Measurements from ENCODE around the gene STRIT1.

STRIT1 gene

DNA sequence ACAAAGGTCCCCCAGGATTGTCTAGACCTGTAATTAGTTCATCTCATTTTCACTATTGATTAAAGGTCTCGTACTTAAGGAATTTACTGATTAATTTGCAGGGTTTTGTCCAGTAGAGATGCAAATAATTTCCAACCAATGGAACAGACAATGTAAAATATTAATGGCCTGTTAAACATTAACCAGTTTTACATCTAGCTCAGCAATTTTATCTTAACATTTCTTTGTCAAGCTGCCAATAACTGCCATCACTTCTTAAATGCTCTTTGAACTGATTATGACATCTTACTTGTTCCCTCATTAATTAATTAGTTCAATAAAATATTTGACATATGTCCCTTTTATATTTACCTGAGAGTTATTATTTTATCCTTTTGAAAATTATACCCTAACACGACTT is 9.4 kb upstream of the STRIT1 start:
- TF ChIP-seq GATA2 (IDR thresholded peaks at IDR 0.05; ENCODE audit: low read depth, low read length) (no peak), GATA3 (IDR thresholded peaks at IDR 0.05; ENCODE audit: low read depth, low read length) (no peak)

DNA sequence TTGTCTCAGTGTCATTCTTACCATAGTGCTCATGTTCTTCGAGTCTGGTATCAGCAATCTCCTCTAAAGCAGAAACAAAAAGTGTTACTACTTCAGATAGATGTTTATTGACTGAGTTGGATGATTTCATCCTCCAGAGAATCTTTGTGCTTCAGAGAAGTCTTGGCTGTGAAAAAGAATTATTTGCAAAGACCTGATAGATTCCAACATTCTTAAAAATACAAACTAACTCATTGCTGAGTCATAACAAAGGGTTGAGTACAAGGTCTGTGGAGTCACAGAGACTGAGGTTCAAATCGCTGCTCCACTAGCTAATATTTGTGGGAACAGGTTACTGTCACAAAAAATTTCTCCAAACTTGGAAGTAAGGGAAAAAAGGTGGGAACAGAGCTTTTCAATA is 9.0 kb upstream of the STRIT1 start:
- TF ChIP-seq GATA3 (IDR thresholded peaks at IDR 0.05; ENCODE audit: low read depth, low read length) (no peak), GATA2 (IDR thresholded peaks at IDR 0.05; ENCODE audit: low read depth, low read length) (no peak)

DNA sequence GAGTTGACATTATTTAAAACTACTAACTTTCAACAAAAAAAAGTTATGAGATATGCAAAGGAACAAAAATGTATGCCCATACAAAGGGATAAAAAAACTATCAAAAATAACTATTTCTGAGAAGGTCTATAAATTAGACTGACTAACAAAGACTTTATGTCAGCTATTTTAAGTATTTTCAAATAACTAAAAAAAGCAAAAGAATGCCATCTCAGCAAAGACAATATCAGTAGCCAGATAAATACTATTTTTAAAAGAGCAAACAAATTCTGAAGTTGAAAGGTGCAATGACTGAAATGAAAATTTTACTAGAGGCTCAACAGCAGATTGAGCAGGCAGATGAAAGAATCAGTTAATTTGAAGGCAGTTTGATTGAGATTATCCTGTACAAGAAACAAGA is 3.6 kb upstream of the STRIT1 start:
- TF ChIP-seq GATA2 (IDR thresholded peaks at IDR 0.05; ENCODE audit: low read depth, low read length) (no peak), GATA3 (IDR thresholded peaks at IDR 0.05; ENCODE audit: low read depth, low read length) (no peak)

DNA sequence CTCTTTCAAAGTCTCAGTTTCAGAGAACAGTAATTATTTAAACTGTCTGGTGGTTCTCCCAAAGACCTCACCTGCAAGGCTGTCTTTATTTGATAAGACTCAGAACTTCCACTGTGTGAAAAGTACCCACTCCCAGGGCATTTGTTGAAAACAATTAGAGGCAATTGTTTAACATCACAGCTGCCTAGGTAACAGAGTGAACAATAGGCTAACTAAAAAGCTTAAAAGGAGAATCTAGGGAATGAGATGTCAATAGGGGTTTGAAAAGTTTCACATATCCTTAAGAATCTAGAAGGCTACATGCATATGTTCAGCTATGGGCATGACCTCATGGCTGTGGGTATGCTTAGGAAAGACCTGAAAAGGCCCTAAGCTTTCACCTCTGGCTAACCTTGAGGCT is 2.9 kb upstream of the STRIT1 start:
- TF ChIP-seq GATA2 (IDR thresholded peaks at IDR 0.05; ENCODE audit: low read depth, low read length) (no peak), GATA3 (IDR thresholded peaks at IDR 0.05; ENCODE audit: low read depth, low read length) (no peak)

DNA sequence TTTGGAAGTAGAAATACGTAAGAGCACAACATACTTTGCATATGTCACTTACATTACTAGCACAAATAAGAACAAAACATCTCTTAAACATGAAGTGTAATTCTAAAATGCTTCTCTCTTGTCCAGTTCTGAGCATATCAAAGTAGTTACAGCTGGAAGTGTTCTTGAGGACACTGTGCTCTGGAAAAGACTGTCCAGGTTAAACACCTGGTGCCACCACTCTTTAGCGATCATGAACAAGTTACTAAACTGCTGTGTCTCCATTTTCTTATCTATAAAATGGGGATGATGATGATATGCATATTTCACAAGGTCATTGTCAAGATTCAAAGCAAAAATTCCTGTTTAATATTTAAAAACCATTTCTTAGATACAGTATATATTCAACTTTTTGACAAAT is 790 bp downstream of the STRIT1 start:
- TF ChIP-seq GATA2 (IDR thresholded peaks at IDR 0.05; ENCODE audit: low read depth, low read length) = no peak
- TF ChIP-seq GATA3 (IDR thresholded peaks at IDR 0.05; ENCODE audit: low read depth, low read length) = no peak

DNA sequence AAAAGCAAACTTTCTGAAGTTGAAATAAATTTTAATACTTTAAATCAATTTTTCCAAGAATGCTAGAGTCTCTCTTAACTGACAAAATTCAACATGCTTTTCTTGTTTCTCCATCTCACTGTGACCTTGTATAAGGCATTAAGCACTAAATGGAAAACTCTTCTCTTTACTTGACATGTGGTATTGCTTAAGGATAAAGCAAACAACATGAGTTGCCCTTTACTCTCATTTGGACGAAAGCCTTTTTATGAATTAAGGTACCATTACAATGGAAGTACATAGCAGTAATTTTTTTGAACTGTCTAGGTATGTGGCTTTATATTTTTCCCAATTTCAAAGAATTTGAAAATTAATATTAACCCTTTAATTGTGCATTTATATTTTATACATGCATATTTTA is 1.4 kb downstream of the STRIT1 start:
- TF ChIP-seq GATA3 (IDR thresholded peaks at IDR 0.05; ENCODE audit: low read depth, low read length) (no peak), GATA2 (IDR thresholded peaks at IDR 0.05; ENCODE audit: low read depth, low read length) (no peak)

DNA sequence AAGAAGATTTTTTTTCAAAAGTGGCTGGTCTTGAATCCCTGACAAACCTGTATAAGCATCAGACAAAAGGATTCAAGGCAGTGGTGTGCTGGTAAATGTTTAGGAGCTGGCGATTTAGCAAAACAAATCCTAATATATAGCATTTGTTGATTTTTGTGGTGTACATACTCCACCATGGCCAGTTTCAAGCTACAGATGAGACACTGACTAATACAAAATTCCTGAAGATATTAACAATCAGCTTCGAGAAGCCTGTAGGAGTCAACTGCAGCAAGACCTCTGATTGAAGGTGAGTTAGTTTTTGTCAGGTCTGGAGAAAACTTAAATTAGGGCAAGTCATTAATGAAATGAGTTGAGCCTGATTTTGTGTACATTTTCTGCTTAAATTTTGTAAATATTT is 6.7 kb downstream of the STRIT1 start:
- TF ChIP-seq GATA2 (IDR thresholded peaks at IDR 0.05; ENCODE audit: low read depth, low read length) (no peak), GATA3 (IDR thresholded peaks at IDR 0.05; ENCODE audit: low read depth, low read length) (no peak)

DNA sequence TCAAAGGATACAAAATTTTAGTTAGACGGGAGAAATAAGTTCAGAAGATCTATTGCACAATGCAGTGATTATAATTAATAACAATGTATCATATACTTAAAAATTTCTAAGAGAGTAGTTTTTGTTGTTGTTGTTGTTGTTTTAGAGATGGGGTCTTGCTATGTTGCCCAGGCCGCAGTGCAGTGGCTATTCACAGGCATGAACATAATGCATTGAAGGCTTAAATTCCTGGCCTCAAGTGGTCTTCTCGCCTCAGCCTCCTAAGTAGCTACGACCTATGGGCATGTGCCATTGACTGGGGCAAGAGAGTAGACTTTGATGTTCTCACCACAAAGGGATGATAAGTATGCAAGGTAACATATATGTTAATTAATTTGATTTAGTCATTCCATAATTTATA is 7.5 kb downstream of the STRIT1 start:
- no peak for TF ChIP-seq GATA3 (IDR thresholded peaks at IDR 0.05; ENCODE audit: low read depth, low read length)
- TF ChIP-seq GATA2 (IDR thresholded peaks at IDR 0.05; ENCODE audit: low read depth, low read length) = no peak

DNA sequence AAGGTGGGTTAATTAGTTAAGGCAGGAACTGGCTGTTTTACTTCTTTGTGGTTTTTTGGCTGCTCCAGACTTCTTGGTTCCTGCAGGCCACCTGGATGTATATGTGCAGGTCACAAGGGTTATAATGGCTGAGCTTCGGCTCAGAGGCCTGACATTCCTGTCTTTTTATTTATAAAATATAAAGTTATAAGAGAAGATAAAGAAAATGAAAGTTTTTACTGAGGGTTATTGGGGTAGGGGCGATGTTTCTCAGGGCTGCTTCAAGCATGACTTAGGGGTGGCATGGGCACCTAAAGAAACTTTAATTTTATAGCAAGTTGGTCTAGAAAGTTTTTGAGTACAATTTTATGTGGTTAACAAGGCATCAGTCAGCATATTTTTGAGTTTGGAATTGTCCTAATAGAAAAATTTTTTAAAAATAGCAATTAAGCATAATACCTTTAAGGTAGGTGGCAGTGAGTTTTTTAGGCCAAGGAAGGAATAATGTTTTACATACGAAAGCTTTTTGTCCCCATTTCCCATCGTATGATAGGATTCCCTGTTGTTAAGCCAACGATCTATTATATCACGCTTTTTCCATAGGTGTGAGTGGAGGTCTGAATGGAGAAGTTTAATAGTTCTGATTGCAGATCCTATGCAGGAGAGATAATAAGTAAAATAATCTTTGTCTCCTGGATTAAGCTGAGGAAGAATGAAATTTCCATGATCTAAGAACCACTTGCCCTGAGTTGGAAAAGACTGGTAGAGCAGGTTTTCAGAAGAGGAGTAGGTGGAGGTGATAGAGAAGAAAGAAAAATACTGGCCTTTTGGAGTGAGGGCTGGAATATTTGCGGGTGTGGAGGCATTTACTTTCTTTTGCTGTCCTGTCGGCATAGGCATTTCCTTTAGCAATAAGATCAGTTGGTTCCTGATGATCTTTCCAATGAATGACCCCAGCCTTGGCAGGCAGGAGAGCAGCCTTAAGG is 10.1 kb downstream of the STRIT1 start:
- no peak for TF ChIP-seq GATA2 (IDR thresholded peaks at IDR 0.05; ENCODE audit: low read depth, low read length)
- TF ChIP-seq GATA3 (IDR thresholded peaks at IDR 0.05; ENCODE audit: low read depth, low read length) = no peak

DNA sequence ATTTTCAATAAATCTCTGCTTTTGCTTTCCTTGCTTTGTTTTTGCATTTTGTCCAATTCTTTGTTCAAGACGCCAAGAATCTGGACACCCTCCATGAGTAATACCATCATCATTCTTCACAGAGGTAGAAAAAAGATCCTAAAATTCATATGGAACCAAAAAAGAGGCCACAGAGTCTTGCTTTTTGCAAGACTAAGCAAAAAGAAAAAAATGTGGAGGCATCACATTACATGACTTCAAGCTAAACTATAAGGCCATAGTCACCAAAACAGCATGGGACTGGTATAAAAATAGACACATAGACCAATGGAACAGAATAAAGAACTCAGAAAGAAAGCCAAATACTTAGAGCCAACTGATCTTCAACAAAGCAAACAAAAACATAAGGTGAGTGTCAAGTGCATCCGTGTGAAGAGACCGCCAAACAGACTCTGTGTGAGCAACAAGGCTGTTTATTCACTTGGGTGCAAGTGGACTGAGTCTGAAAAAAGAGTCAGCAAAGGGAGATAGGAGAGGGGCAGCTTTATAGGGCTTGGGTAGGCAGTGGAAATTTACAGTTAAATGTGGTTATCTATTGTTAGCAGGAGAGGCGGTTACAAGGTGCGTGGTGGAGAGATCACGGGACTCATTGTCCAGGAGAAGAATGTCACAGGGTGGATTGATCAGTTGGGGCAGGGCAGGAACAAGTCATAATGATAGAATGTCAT is 10.9 kb downstream of the STRIT1 start:
- TF ChIP-seq GATA3 (IDR thresholded peaks at IDR 0.05; ENCODE audit: low read depth, low read length) (no peak), GATA2 (IDR thresholded peaks at IDR 0.05; ENCODE audit: low read depth, low read length) (no peak)

DNA sequence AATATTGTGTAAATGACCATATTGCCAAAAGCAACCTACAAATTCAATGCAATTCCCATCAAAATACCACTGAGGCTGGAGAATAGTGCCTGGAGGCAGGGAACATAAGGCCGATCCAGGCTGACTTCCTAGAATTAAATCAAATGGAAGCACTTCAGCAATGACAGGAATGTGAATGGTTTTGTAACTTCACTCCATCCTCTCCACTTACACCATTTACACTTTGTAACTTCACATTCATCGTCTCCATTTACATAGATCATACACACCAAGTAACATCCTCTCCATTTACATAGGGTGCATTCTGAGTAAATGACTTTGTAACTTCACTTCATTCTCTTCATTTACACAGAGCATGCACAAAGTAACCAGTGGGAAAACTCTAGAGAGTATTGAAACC is 11.6 kb downstream of the STRIT1 start:
- TF ChIP-seq GATA3 (IDR thresholded peaks at IDR 0.05; ENCODE audit: low read depth, low read length) (no peak), GATA2 (IDR thresholded peaks at IDR 0.05; ENCODE audit: low read depth, low read length) (no peak)

DNA sequence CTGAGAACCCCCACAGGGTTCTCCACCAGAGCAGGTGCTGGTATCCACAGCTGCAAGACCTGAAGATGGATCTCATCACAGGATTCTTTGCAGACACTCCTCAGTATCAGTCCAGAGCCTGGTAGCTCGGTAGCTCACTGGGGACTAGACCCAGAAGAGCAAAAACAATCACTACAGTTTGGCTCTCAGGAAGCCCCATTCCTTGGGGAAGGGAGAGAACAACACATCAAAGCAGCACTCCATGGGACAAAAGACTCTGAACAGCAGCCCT is 22.2 kb downstream of the STRIT1 start:
- TF ChIP-seq GATA2 (IDR thresholded peaks at IDR 0.05; ENCODE audit: low read depth, low read length) (no peak), GATA3 (IDR thresholded peaks at IDR 0.05; ENCODE audit: low read depth, low read length) (no peak)

DNA sequence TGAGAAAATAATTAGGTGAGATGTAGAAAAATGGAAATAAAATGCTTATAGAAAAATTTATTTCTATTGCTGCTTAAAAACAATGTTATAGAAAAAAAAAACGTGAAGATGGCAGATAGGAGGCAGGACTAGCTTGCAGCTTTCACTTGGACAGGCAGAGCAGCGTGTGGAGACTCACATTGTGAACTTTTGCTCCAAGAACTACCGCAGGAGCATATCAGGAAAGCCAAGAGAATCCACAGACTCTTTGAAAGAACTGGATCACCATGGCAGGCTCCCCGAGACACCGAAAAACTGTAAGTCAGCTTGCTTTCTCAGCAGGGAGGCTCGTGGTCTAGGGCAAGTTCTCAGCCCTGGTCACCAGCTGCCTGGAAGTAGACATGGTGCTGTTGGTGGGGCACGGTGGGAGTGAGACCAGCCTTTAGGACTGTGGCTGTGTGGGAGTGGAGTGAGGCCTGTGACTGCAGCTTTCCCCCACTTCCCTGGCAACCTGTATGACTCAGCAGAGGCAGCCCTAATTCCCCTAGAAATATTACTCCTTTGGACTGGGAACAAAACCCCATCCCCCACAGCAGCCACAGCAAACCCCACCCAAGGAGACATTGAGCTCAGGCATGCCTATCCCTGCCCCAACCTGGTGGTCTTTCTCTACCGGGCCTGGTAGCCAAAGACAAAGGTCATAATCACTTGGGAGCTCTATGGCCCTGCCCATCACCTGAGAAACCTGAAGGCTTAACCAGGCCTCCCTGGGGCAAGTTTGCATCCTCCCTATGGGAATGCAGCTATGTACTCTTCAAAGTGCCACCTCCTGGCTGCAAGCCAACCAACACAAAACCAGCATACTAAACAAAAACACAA is 22.8 kb downstream of the STRIT1 start:
- TF ChIP-seq GATA3 (IDR thresholded peaks at IDR 0.05; ENCODE audit: low read depth, low read length) (no peak), GATA2 (IDR thresholded peaks at IDR 0.05; ENCODE audit: low read depth, low read length) (no peak)

DNA sequence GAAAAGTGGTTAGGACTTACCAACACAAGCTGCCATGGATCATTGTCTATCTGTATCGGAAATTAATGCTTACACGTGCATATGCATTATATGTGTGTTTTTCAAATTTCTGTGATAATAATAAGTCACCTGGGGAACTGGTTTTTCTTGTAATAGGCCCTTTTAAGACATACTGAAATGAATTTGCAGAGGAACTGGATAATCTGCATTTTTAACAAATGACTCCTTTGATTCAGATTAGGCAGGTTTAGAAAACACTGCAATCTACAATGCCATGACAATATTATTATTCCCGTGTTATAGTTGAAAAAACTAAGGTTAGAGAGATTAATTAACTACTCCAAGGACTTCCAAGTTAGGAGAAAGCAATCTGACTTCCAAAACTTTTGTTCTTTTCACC is 23.4 kb downstream of the STRIT1 start:
- TF ChIP-seq GATA3 (IDR thresholded peaks at IDR 0.05; ENCODE audit: low read depth, low read length) (no peak), GATA2 (IDR thresholded peaks at IDR 0.05; ENCODE audit: low read depth, low read length) (no peak)

All from SH-SY5Y (cell line).